Measurements from ENCODE around the gene GUCA1A. TPM values are rescaled to one million over a fixed set of nuclear protein-coding genes. Genes with fewer than 3 reads are reported as not detected.

GUCA1A gene
- not detected for total RNA-seq

DNA sequence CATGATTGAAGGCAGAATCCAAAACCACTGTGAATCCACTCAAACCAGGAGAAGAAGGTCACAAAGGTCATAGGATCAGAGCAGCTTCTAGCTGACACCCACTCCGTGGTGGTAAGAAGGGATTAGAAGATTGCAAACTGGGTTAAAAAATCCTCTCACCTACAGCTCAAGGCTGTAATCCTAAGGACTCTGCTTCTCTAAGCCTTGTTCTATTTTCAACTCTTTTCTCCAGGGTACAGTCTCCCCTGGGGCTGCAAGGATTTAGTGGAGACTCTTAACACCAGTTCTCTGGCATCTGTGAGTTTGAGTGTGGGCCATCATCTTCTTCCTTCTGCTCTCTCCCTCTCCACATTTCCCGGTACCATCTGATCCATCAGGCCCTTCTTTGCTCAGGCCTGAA lies at the start of gene GUCA1A:
Gene GUCA1A, plus strand, starts transcription at position 264 of the 400 bp plus-strand sequence. CDS start 250 bp downstream, outside the sequence.

GRCh38 chr6:42142118-42142835 lies 30.9 kb upstream of the GUCA1A start, which contains the start of gene C6orf132:
C6orf132 (minus strand) TSS chr6:42142620; CDS start chr6:42142444, 176 bp downstream.

DNA sequence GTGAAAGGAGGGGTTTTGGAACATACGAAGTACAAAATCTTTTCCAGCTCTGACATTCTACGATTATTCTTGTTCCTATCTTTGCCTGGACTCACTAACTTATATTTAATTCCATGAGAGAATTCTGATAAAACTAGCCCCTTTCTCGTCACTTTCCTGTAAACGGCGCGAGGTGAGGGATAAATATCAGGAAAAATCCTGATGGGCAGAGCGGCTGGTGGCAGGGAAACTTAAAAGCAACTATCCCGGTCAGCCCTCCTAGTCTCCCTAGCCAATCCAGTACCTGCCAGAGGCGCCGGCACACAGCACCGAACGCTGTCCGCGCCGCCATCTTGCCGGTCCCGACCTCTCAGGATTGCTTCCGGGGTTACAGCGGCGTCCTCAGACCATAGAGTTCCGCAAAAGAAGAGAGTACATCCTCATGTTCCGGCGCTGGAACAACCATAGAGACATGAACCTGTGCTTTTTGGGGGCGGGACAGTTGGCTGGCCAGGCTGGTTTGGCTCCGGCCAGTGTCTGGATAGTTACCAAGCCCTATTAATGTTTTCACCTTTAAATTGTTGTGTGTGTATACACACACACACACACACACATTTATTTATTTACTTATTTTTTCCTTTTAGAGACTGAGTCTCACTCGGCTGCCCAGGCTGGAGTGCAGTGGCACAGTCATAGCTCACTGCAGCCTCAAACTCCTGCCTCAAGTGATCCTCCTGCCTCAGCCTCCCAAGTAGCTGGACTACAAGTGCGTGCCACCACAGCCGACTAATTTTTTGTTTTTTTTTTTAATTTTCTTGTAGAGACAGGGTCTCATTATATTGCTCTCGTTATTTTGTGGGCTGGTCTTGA lies 44.6 kb downstream of the GUCA1A start, which contains the start of gene MRPS10:
Gene MRPS10, minus strand, starts transcription at position 343 of the 849 bp plus-strand sequence. Its CDS starts 12 bp downstream, at position 331.

Other genes starting within 250 kb of the GUCA1A start
- gene CCND3, start 231.6 kb upstream of the GUCA1A start, total RNA-seq, result 100 to 1,000 TPM; 365 to 369 TPM
- 10 to 100 TPM; 56.2 to 61.5 TPM for gene TAF8, start 122.8 kb upstream of the GUCA1A start, total RNA-seq
- gene C6orf132, start 30.7 kb upstream of the GUCA1A start, total RNA-seq, result not detected
- 1 to 10 TPM in 1 of 2 experiments, under 1 TPM in 1; 0.73 to 1.0 TPM for gene GUCA1B, start 21.6 kb downstream of the GUCA1A start, total RNA-seq
- 10 to 100 TPM; 26.8 to 28.0 TPM for gene MRPS10, start 44.5 kb downstream of the GUCA1A start, total RNA-seq

Measured in activated naive CD4-positive, alpha-beta T cell treated with anti-CD3 and anti-CD28 coated beads, Interleukin-2, amount 10 ng/mL, durations not matched to agents 5 hours and 36 hours (primary cell).